SU-DHL-6 (cell line): ENCODE data around the gene ARF4.

Source experiments
- H2AFZ ChIP-seq: fragments of 200-600 bp; sonication (generic); 2 replicates; pipeline ENCODE4 v1.6.1; 2014; ENCODE audit warnings: low read depth, mild to moderate bottlenecking, moderate library complexity, mixed read lengths, antibody characterized with exemption, low read length; ENCODE audit not compliant: severe bottlenecking
- H3F3A ChIP-seq: fragments of 200-600 bp; shearing (Covaris generic); 2 replicates; pipeline ENCODE4 v1.6.0; 2016; ENCODE audit warnings: antibody characterized with exemption, mild to moderate bottlenecking; ENCODE audit not compliant: insufficient read depth
- H3K27ac ChIP-seq: fragments of 200-600 bp; sonication (generic); 2 replicates; pipeline ENCODE4 v1.5.1; 2016; ENCODE audit warnings: low read depth, mild to moderate bottlenecking, low read length, moderate library complexity, mixed read lengths
- H3K27me3 ChIP-seq: fragments of 200-600 bp; sonication (generic), shearing (Covaris generic); 2 replicates; pipeline ENCODE4 v1.6.0; 2014; ENCODE audit warnings: mild to moderate bottlenecking, low read length
- H3K36me3 ChIP-seq: fragments of 200-600 bp; sonication (generic); 2 replicates; pipeline ENCODE4 v1.6.1; 2014; ENCODE audit warnings: mild to moderate bottlenecking, low read length, mixed read lengths
- H3K4me2 ChIP-seq: fragments of 300-600, 200-600 bp; shearing (Covaris generic), sonication (generic); 2 replicates; pipeline ENCODE4 v1.6.0; 2014; ENCODE audit warnings: low read length, low read depth, mild to moderate bottlenecking; ENCODE audit not compliant: poor library complexity, severe bottlenecking
- H3K4me3 ChIP-seq: fragments of 200-600 bp; sonication (generic); 2 replicates; pipeline ENCODE4 v1.5.1; 2014; ENCODE audit warnings: antibody characterized with exemption, low read length, mild to moderate bottlenecking, mixed read lengths; ENCODE audit not compliant: insufficient read depth, poor library complexity, severe bottlenecking
- H3K79me2 ChIP-seq: fragments of 200-600 bp; sonication (generic); 2 replicates; pipeline ENCODE4 v1.6.1; 2014; ENCODE audit warnings: mild to moderate bottlenecking, low read length, moderate library complexity; ENCODE audit not compliant: insufficient read depth
- H3K9ac ChIP-seq: fragments of 200-600 bp; sonication (generic); 2 replicates; pipeline ENCODE4 v1.7.0; 2014; ENCODE audit warnings: mild to moderate bottlenecking, low read length
- H3K9me2 ChIP-seq: fragments of 200-600 bp; sonication (generic); replicated peaks from 2 replicates; pipeline ENCODE4 v1.6.1; 2014; ENCODE audit warnings: low read length; ENCODE audit not compliant: insufficient read depth
- H3K9me3 ChIP-seq: fragments of 200-600 bp; sonication (generic); 2 replicates; pipeline ENCODE4 v1.6.1; 2014; ENCODE audit warnings: low read length, mixed read lengths; ENCODE audit not compliant: insufficient read depth
- H4K20me1 ChIP-seq: fragments of 200-600 bp; sonication (generic); 2 replicates; pipeline ENCODE4 v1.6.1; 2014; ENCODE audit warnings: low read depth, mild to moderate bottlenecking, antibody characterized with exemption, low read length, moderate library complexity, mixed read lengths
- CTCF ChIP-seq: fragments of 200-600 bp; sonication (generic); IDR thresholded peaks from one replicate; pipeline ENCODE4 v1.5.1; 2017; ENCODE audit warnings: antibody characterized with exemption, mild to moderate bottlenecking, low read length, moderate library complexity; ENCODE audit not compliant: insufficient read depth, poor library complexity, severe bottlenecking
- EZH2phosphoT487 ChIP-seq: fragments of 200-600 bp; sonication (generic), shearing (Covaris generic); conservative IDR thresholded peaks from 2 replicates; pipeline ENCODE4 v1.6.1; 2018; ENCODE audit warnings: mild to moderate bottlenecking, antibody characterized with exemption, low read length, moderate library complexity, mixed read lengths

Gene ARF4

DNA sequence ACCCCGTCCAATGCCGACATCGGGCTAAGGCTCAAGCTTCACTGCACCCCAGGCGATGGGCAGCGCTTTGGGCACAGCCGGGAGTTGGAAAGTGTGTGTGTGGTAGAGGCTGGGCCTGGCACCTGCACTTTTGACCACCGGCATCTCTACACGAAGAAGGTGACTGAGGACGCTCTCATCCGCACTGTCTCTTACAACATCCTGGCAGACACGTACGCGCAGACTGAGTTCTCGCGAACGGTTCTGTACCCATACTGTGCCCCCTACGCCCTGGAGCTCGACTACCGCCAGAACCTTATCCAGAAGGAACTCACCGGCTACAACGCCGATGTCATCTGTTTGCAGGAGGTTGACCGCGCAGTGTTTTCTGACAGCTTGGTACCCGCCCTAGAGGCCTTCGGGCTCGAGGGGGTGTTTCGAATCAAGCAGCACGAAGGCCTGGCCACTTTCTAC is 40.0 kb downstream of the ARF4 start:
- no peaks in the 10 kb centered on the region for H3K27me3 ChIP-seq
- H3K79me2 ChIP-seq = peaks cover 56% of the 10 kb centered on the region
- peak overlapping the region; percentile 84 for H3K9ac ChIP-seq
- no peaks in the 10 kb centered on the region for H3K9me2 ChIP-seq
- no peaks in the 10 kb centered on the region for H3K9me3 ChIP-seq
- H2AFZ ChIP-seq = no peak overlapping the region
- H3K36me3 ChIP-seq = peaks cover 23% of the 10 kb centered on the region
- TF ChIP-seq CTCF (no peak), EZH2phosphoT487 (no peak)
- H3K4me2 ChIP-seq = peak overlapping the region; percentile 89
- peaks cover 11% of the 10 kb centered on the region for H3F3A ChIP-seq
- H3K4me3 ChIP-seq = peak overlapping the region; percentile 81
- peaks cover 15% of the 10 kb centered on the region for H4K20me1 ChIP-seq
- H3K27ac ChIP-seq = peak overlapping the region; percentile 83

DNA sequence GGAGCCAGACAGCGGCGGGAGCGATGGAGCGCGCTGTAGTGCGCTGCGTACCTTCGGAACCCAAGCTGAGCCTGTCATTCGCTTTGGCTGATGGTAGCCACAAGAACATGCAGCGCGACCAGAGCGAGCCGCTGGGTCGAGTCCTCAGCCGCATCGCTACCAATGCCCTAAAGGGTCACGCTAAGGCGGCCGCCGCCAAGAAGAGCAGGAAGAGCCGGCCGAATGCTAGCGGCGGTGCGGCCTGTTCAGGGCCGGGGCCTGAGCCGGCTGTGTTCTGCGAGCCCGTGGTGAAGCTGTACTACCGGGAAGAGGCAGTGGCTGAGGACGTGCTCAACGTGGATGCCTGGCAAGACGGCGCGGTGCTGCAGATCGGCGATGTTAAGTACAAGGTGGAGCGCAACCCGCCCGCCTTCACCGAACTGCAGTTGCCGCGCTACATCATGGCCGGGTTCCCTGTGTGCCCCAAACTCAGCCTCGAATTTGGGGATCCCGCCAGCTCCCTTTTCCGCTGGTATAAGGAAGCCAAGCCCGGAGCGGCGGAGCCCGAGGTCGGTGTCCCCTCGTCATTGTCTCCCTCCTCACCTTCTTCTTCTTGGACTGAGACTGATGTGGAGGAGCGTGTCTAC is 40.6 kb downstream of the ARF4 start:
- peaks cover 6% of the 10 kb centered on the region; the same call in 1 of the 2 replicates for H3F3A ChIP-seq

DNA sequence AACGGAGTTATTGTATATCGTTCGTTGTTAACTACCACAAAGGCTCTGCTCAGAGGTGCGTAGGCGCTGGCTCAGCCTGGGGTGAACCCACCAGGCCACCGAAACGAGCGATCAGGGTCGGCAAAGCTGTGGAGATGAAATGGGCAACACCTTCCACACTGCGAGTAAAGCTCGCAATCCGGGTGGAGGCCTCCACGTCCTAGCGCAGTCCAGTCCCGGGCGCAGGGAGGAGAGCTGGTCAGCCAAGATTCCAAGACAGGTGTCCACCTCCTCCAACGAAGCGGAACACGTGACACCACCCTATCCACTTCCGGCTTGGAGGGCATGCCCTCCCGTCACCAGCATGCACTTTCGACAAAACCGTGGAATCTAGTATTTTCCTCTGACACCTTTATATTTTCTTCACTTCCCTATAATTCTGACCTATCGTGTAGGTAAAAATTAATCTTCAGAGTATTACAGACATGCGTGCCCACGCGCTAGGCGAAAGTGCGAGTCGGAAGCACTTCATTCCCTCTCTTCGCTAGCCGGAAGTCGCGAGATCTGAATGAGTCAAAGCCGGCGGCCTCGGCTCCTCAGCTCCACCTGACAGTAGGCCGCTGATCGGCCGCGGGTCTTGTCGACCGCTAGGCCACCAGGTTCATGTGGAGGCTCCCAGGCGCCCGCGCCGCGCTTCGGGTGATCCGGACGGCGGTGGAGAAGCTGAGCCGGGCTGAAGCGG is 41.2 kb downstream of the ARF4 start, which contains the start of gene PDE12:
Gene PDE12 (plus strand): TSS at position 537 of the 721 bp plus-strand sequence. CDS start 106 bp downstream, at position 643.
- Histone ChIP-seq H3F3A (peaks cover under 1% of the 10 kb centered on the region; the same call in 1 of the 2 replicates), H3K4me3 (peak within 1 kb of the TSS; percentile 81), H3K4me2 (peak within 1 kb of the TSS; percentile 89), H3K27ac (peak within 1 kb of the TSS; percentile 83), H4K20me1 (peaks cover 4% of the 10 kb centered on the region; the same call in 1 of the 2 replicates), H3K36me3 (peaks cover 12% of the 10 kb centered on the region), H3K9ac (peak within 1 kb of the TSS; percentile 84), H2AFZ (peak within 1 kb of the TSS; percentile 80), H3K9me2 (no peaks in the 10 kb centered on the region), H3K79me2 (peaks cover 46% of the 10 kb centered on the region), H3K9me3 (no peaks in the 10 kb centered on the region), H3K27me3 (no peaks in the 10 kb centered on the region)
- no peak for TF ChIP-seq EZH2phosphoT487
- TF ChIP-seq CTCF = no peak

More for the DNA sequence above, 40.6 kb downstream of the ARF4 start:
- Histone ChIP-seq H3K9me3 (no peaks in the 10 kb centered on the region), H3K27me3 (no peaks in the 10 kb centered on the region), H3K9me2 (no peaks in the 10 kb centered on the region), H2AFZ (peak overlapping the region; percentile 80), H3K79me2 (peaks cover 51% of the 10 kb centered on the region), H3K9ac (peak overlapping the region; percentile 84), H3K4me2 (peak overlapping the region; percentile 89), H3K4me3 (peak overlapping the region; percentile 81), H3K36me3 (peaks cover 18% of the 10 kb centered on the region), H3K27ac (peak overlapping the region; percentile 83), H4K20me1 (peaks cover 10% of the 10 kb centered on the region)
- no peak for TF ChIP-seq CTCF
- TF ChIP-seq EZH2phosphoT487 = no peak
